ENCODE data around the gene RAD23B. TPM values are rescaled to one million over a fixed set of nuclear protein-coding genes. Genes with fewer than 3 reads are reported as not detected.
A peak's percentile ranks its signal among the peaks of the same experiment; 100 is the strongest.

Gene RAD23B
- total and polyA plus RNA-seq, 2 of the 13 experiments (the other 11 are each of a cell fraction or from before 2014, with no cell fraction given): 133 to 156 TPM

- TF ChIP-seq ZNF761 (CRISPR knock-in tag; conservative IDR thresholded peaks at IDR 0.05) (0 out of 2 replicates have a peak, but pooled peaks have one; percentile 56), AKNA (CRISPR knock-in tag; IDR thresholded peaks at IDR 0.05; ENCODE audit: borderline replicate concordance) (no peak), HIC2 (CRISPR knock-in tag; IDR thresholded peaks at IDR 0.05; ENCODE audit: low read depth) (no peak), MATR3 (CRISPR knock-in tag; IDR thresholded peaks at IDR 0.05) (no peak), ZNF619 (CRISPR knock-in tag; IDR thresholded peaks at IDR 0.05) (peak; percentile 66; the same call in 1 of the 2 replicates), ZNF20 (CRISPR knock-in tag; IDR thresholded peaks at IDR 0.05) (no peak), RFX5 (IDR thresholded peaks at IDR 0.05; ENCODE audit: low read depth, low read length) (no peak), ARHGAP35 (CRISPR knock-in tag; IDR thresholded peaks at IDR 0.05; ENCODE audit: borderline replicate concordance) (peak; percentile 75; the same call in 1 of the 2 replicates), SMARCC2 (IDR thresholded peaks at IDR 0.05) (no peak), NCOR1 (IDR thresholded peaks at IDR 0.05; ENCODE audit: borderline replicate concordance, low read length) (no peak), ZNF589 (CRISPR knock-in tag; conservative IDR thresholded peaks at IDR 0.05) (peak; percentile 57; the same call in 1 of the 2 replicates), CBX5 (CRISPR knock-in tag; IDR thresholded peaks at IDR 0.05; ENCODE audit: borderline replicate concordance) (peak; percentile 34; the same call in 1 of the 2 replicates), ZNF572 (CRISPR knock-in tag; IDR thresholded peaks at IDR 0.05) (no peak), ELF3 (CRISPR knock-in tag; IDR thresholded peaks at IDR 0.05) (peak; percentile 65), EZH2 (conservative IDR thresholded peaks at IDR 0.05; ENCODE audit: low read depth, low read length) (no peak), ZNF382 (CRISPR knock-in tag; IDR thresholded peaks at IDR 0.05; ENCODE audit: borderline replicate concordance) (no peak), SPEN (CRISPR knock-in tag; IDR thresholded peaks at IDR 0.05; ENCODE audit: low read depth) (peak; percentile 73; the same call in 1 of the 2 replicates), ZNF570 (CRISPR knock-in tag; IDR thresholded peaks at IDR 0.05; ENCODE audit: borderline replicate concordance) (peak; percentile 80; the same call in 1 of the 2 replicates), AKAP8 (CRISPR knock-in tag; IDR thresholded peaks at IDR 0.05) (0 out of 2 replicates have a peak, but pooled peaks have one; percentile 49), PAWR (CRISPR knock-in tag; IDR thresholded peaks at IDR 0.05; ENCODE audit: borderline replicate concordance) (no peak), TFDP1 (CRISPR knock-in tag; IDR thresholded peaks at IDR 0.05; ENCODE audit: borderline replicate concordance) (peak; percentile 24; the same call in 1 of the 2 replicates), AHR (CRISPR knock-in tag; IDR thresholded peaks at IDR 0.05) (peak; percentile 90; the same call in 1 of the 2 replicates)
These were observed at the start of gene RAD23B (continued) for GRCh38 chr9:107282759-107283622.

Data from HepG2 (cell line).